ENCODE measurements around the gene CLK4.
A peak's percentile ranks its signal among the peaks of the same experiment; 100 is the strongest.

CLK4 gene

DNA sequence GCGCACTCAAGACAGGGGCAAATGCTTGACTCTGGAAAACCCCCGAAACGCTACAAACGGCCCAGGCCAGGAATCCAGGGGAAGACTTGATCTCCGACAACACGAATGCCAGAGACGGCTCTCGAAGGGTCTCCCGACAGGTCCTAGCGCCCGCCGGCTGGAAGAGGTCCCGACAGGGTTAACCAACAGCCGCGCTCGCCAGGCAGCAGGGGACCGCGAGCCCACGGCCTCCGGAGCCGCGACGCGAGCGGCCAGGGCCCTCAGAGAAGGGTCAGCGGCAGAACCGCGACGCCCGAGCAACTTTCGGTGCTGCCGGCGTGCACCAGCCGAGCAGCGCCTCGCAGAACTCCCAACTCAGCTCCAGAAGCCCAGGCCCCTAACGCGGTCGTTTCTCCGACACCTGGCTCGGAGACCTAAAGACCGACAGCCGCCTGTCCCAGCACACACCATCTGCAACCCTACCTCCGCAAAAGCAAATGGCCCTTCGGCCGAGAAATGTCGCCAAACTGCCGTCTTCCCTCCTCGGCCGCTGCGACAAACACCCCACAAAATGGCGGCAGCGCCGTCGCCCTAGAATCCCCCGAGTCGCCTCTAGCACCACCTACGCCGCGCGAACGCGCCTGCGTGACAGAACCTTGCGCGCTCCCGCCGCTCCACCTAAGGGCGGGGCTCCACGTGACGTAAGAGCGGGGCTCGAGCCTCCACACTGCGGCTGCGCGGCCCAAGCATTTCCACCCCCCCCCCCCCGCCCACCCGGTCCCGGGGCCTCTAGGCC is at the start of gene CLK4:
TSS of gene CLK4 (minus strand) at position 567 of the 775 bp plus-strand sequence. CDS start 3,634 bp downstream, outside the sequence.
- Histone ChIP-seq H3K4me3 (peak within 1 kb of the TSS; percentile 90), H3K27ac (peak within 1 kb of the TSS; percentile 88 to 97)
- TF ChIP-seq, protein P1, sequence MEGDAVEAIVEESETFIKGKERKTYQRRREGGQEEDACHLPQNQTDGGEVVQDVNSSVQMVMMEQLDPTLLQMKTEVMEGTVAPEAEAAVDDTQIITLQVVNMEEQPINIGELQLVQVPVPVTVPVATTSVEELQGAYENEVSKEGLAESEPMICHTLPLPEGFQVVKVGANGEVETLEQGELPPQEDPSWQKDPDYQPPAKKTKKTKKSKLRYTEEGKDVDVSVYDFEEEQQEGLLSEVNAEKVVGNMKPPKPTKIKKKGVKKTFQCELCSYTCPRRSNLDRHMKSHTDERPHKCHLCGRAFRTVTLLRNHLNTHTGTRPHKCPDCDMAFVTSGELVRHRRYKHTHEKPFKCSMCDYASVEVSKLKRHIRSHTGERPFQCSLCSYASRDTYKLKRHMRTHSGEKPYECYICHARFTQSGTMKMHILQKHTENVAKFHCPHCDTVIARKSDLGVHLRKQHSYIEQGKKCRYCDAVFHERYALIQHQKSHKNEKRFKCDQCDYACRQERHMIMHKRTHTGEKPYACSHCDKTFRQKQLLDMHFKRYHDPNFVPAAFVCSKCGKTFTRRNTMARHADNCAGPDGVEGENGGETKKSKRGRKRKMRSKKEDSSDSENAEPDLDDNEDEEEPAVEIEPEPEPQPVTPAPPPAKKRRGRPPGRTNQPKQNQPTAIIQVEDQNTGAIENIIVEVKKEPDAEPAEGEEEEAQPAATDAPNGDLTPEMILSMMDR (IDR thresholded peaks at IDR 0.05), result no peak
- DNase-seq (ENCODE audit: low spot score), result peak; percentile 96

- TF ChIP-seq, protein P1 (IDR thresholded peaks at IDR 0.05), result no peak
- no peak for DNase-seq (ENCODE audit: low spot score)
- Histone ChIP-seq H3K4me3 (no peak overlapping the region), H3K27ac (no peak overlapping the region)
Measured at GRCh38 chr5:178675922-178676321, 49.1 kb upstream of the CLK4 start.

DNA sequence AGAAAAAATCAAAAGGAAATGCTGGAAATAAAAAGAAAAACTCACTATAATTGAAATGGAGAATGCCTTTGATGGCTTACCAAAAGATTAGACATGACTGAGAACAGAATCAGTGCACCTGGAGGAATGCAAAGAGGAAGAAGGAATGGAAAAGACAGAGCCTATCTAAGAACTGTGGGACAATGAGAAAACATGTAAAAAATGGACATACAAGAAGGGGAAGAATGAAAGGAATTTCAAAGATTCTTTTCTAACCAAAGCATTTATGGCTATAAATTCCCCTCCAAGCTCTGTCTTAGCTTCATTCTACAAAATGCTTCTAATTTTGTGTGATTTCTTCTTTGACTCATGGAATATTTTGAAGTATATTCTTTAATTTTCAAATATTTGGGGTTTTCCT is 47.5 kb upstream of the CLK4 start:
- no peak overlapping the region for H3K4me3 ChIP-seq
- no peak for DNase-seq (ENCODE audit: low spot score)
- no peak overlapping the region for H3K27ac ChIP-seq
- TF ChIP-seq, protein P1 (IDR thresholded peaks at IDR 0.05), result no peak

DNA sequence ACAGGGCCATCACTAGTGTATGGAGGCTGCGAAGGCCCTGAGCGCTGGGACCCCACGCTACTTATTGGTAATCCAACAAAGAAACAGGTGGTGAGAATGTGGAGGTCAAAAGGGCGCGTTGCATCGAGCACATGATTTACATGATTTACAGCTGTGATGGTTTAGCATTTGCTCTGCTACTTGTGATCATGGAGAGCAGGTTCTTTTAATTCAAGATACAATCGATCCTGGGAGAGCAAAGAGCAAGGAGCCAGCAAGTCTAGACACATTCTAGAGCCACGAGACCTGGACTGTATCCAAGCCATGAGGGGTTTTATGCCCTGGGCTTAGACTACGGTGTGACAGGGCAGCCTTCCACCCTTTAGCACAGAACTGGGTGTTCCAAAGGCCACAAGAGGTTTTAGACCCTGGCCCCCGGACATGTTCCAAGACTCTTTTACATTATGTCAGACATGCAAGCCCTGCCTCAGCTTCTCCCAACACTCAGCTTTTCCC is 47.0 kb upstream of the CLK4 start:
- TF ChIP-seq, protein P1 (IDR thresholded peaks at IDR 0.05), result no peak
- no peak overlapping the region for H3K27ac ChIP-seq
- H3K4me3 ChIP-seq, result no peak overlapping the region
- no peak for DNase-seq (ENCODE audit: low spot score)

DNA sequence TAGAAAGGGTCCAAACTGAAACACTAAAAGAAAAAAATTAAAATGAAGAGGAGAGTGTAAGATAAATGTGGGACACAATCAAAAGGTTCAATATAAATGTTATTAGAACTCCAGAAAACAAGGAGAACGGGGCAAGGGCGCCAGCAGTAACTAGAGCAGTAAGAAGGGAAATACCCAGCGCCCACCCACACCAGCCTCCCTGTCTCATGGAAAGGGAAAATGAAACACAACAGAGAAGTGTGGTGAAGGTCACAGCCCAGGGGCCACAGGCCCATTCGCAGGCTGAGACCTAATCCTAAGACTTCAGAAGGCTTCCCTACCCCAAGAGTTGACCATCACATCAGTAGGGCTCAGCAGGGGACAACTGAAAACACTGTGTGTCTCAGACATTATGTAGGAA is 45.8 kb upstream of the CLK4 start:
- no peak for DNase-seq (ENCODE audit: low spot score)
- Histone ChIP-seq H3K27ac (no peak overlapping the region), H3K4me3 (no peak overlapping the region)
- TF ChIP-seq, protein P1 (IDR thresholded peaks at IDR 0.05), result no peak

- no peak for DNase-seq (ENCODE audit: low spot score)
- Histone ChIP-seq H3K27ac (no peak overlapping the region), H3K4me3 (no peak overlapping the region)
- TF ChIP-seq, protein P1 (IDR thresholded peaks at IDR 0.05), result no peak
Measured at GRCh38 chr5:178671602-178672144, 44.8 kb upstream of the CLK4 start.

Data from coronary artery (tissue), 2 donors.